Stimulated activated CD4-positive, alpha-beta T cell treated with anti-CD3 and anti-CD28 coated beads, Interleukin-1b, Interleukin-23, amount 100 ng/mL, for 48 hours (primary cell): ENCODE data around the gene SYTL3.
"Not testable (repeated sequence)": the region's sequence is repeated elsewhere in the genome, so short reads cannot be mapped to it uniquely, and the experiment has no call there.

Source experiments
- DNase-seq: peaks from one replicate; pipeline ENCODE4 v3.0.0-alpha.2; 2020

Gene SYTL3

GRCh38 chr6:158665332-158665731 is 15.5 kb downstream of the SYTL3 start:
- DNase-seq: no peak

- no peak for DNase-seq
Observed at GRCh38 chr6:158666628-158667359, 16.9 kb downstream of the SYTL3 start.

GRCh38 chr6:158667360-158667981 is 17.6 kb downstream of the SYTL3 start:
- no peak for DNase-seq

GRCh38 chr6:158668707-158669103 is 18.9 kb downstream of the SYTL3 start:
- no peak for DNase-seq

- DNase-seq: no peak
Observed at GRCh38 chr6:158669145-158670035, 19.5 kb downstream of the SYTL3 start.

GRCh38 chr6:158672119-158672518 is 22.3 kb downstream of the SYTL3 start:
- DNase-seq: not testable (repeated sequence)

- DNase-seq: no peak
Observed at GRCh38 chr6:158672726-158673125, 22.9 kb downstream of the SYTL3 start.

- DNase-seq: no peak
Observed at GRCh38 chr6:158674342-158675131, 24.7 kb downstream of the SYTL3 start.

GRCh38 chr6:158677094-158677493 is 27.2 kb downstream of the SYTL3 start:
- not testable (repeated sequence) for DNase-seq

GRCh38 chr6:158677906-158678578 is 28.2 kb downstream of the SYTL3 start:
- no peak for DNase-seq

GRCh38 chr6:158680015-158680414 is 30.2 kb downstream of the SYTL3 start:
- DNase-seq: no peak

GRCh38 chr6:158680481-158680880 is 30.6 kb downstream of the SYTL3 start:
- DNase-seq: no peak

- DNase-seq: no peak
Observed at GRCh38 chr6:158684311-158684710, 34.5 kb downstream of the SYTL3 start.

- DNase-seq: no peak
Observed at GRCh38 chr6:158684745-158685324, 35.0 kb downstream of the SYTL3 start.

- no peak for DNase-seq
Observed at GRCh38 chr6:158686311-158686710, 36.5 kb downstream of the SYTL3 start.

- DNase-seq: no peak
Observed at GRCh38 chr6:158686791-158687381, 37.0 kb downstream of the SYTL3 start.

GRCh38 chr6:158687506-158687905 is 37.7 kb downstream of the SYTL3 start:
- DNase-seq: no peak

- no peak for DNase-seq
Observed at GRCh38 chr6:158688860-158689259, 39.0 kb downstream of the SYTL3 start.

GRCh38 chr6:158694913-158695312 is 45.1 kb downstream of the SYTL3 start:
- DNase-seq: no peak

GRCh38 chr6:158697811-158698210 is 48.0 kb downstream of the SYTL3 start:
- no peak for DNase-seq

- peak; percentile 30 for DNase-seq
Observed at GRCh38 chr6:158698931-158699330, 49.1 kb downstream of the SYTL3 start.
